OCI-LY7 (cell line): ENCODE data around the gene RFNG. TPM values are rescaled to one million over a fixed set of nuclear protein-coding genes. Genes with fewer than 3 reads are reported as not detected.

ENCODE experiments used
- BruUV-seq: library from RNA; stranded (reverse); fragments of 400-500 nt; replicated peaks from 2 replicates; lab custom pipeline; 2021; lab: Mats Ljungman, UMichigan
- CTCF ChIA-PET: fragments of 300-600 bp; sonication (Branson Sonifier 250); formaldehyde crosslinking; loops from one replicate; lab custom pipeline; 2022; ENCODE audit warnings: antibody characterized with exemption; ENCODE audit not compliant: unreplicated experiment; lab: Charles Lee
- POLR2A ChIA-PET: fragments of 300-600 bp; sonication (Branson Sonifier 250); formaldehyde crosslinking; loops from one replicate; lab custom pipeline; 2022; ENCODE audit warnings: antibody characterized with exemption; lab: Charles Lee
- DNase-seq: peaks from one replicate; pipeline ENCODE4 v3.0.0-alpha.2; 2015; ENCODE audit warnings: low spot score
- H2AFZ ChIP-seq: fragments of 200-600 bp; sonication (generic), shearing (Covaris generic); 2 replicates; pipeline ENCODE4 v1.6.1; 2014; ENCODE audit warnings: mild to moderate bottlenecking, antibody characterized with exemption, low read length, moderate library complexity
- H3K27ac ChIP-seq: fragments of 200-600 bp; sonication (generic); 2 replicates; pipeline ENCODE4 v1.5.1; 2014; ENCODE audit warnings: mixed run types, low read depth, mild to moderate bottlenecking, moderate library complexity, low read length, inconsistent platforms; ENCODE audit not compliant: poor library complexity, severe bottlenecking
- H3K36me3 ChIP-seq: fragments of 200-600 bp; sonication (generic); 2 replicates; pipeline ENCODE4 v1.6.1; 2014; ENCODE audit warnings: mild to moderate bottlenecking, antibody characterized with exemption, low read length, moderate library complexity, mixed read lengths; ENCODE audit not compliant: insufficient read depth
- H3K4me1 ChIP-seq: fragments of 200-600 bp; sonication (generic); 2 replicates; pipeline ENCODE4 v1.5.1; 2014; ENCODE audit warnings: mild to moderate bottlenecking, low read length; ENCODE audit not compliant: insufficient read depth, poor library complexity, severe bottlenecking
- H3K4me2 ChIP-seq: fragments of 200-600 bp; sonication (generic); 2 replicates; pipeline ENCODE4 v1.6.1; 2014; ENCODE audit warnings: mild to moderate bottlenecking, low read length
- H3K4me3 ChIP-seq: fragments of 200-600 bp; sonication (generic); 2 replicates; pipeline ENCODE4 v1.5.1; 2014; ENCODE audit warnings: mild to moderate bottlenecking, low read depth, low read length; ENCODE audit not compliant: poor library complexity, severe bottlenecking
- H3K79me2 ChIP-seq: fragments of 200-600 bp; sonication (generic); 2 replicates; pipeline ENCODE4 v1.6.1; 2016; ENCODE audit warnings: low read depth, mild to moderate bottlenecking, low read length, moderate library complexity, mixed read lengths; ENCODE audit not compliant: insufficient read depth
- H3K9me2 ChIP-seq: fragments of 200-600 bp; sonication (generic); 2 replicates; pipeline ENCODE4 v1.6.1; 2016; ENCODE audit warnings: mild to moderate bottlenecking, low read length, mixed read lengths; ENCODE audit not compliant: insufficient read depth
- H3K9me3 ChIP-seq: fragments of 200-600 bp; sonication (generic); 2 replicates; pipeline ENCODE4 v1.6.1; 2014; ENCODE audit warnings: mild to moderate bottlenecking, mixed run types, low read length, mixed read lengths
- H4K20me1 ChIP-seq: fragments of 200-600 bp; sonication (generic); 2 replicates; pipeline ENCODE4 v1.6.1; 2014; ENCODE audit warnings: mild to moderate bottlenecking, antibody characterized with exemption, low read length, moderate library complexity, mixed read lengths; ENCODE audit not compliant: insufficient read depth
- CTCF ChIP-seq: fragments of 200-600 bp; sonication (generic); conservative IDR thresholded peaks from 2 replicates; pipeline ENCODE4 v1.5.1; 2014; ENCODE audit warnings: mild to moderate bottlenecking, antibody characterized with exemption, low read length, moderate library complexity, mixed read lengths
- EZH2phosphoT487 ChIP-seq: fragments of 200-600 bp; sonication (generic); IDR thresholded peaks from 2 replicates; pipeline ENCODE4 v1.6.1; 2018; ENCODE audit warnings: low read depth, borderline replicate concordance, mild to moderate bottlenecking, mixed run types, antibody characterized with exemption, low read length, moderate library complexity, mixed read lengths
- intact Hi-C: fragments of 100-400 bp; cut with micrococcal nuclease; formaldehyde crosslinking; loops from one replicate; pipeline ENCODE4 v1.10.0; 2022; ENCODE audit not compliant: unreplicated experiment
- total RNA-seq, 2 experiments: library from RNA; depleted of rRNA in 1 of 2; stranded (reverse); fragments of >200 nt in 1 of 2; shearing (Covaris generic) in 1 of 2; gene quantifications; 2 replicates each; pipeline ENCODE4 v1.2.3, GENCODE V29; 2014 to 2022

Gene RFNG
- total RNA-seq, 2 experiments from 2014 or later, result 47.3 to 59.4 TPM

DNA sequence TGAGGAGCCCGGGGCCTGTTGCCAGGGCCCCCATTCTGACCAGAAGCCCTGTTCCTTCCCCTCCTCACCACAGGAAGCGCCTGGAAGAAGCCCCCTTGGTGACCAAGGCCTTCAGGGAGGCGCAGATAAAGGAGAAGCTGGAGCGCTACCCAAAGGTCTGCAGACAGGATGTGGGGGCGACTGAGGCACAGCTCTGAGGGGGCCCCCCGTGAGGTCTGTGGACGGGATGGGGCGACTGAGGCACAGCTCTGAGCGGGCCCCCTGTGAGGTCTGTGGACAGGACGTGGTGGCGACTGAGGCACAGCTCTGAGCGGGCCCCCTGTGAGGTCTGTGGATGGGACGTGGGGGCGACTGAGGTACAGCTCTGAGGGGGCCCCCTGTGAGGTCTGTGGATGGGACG, 42.2 kb downstream of the RFNG start:
- H4K20me1 ChIP-seq, result no peaks in the 10 kb centered on the region
- H2AFZ ChIP-seq, result no peak overlapping the region
- intact Hi-C loops, result no loop called here
- no peaks in the 10 kb centered on the region for H3K9me2 ChIP-seq
- H3K4me2 ChIP-seq, result no peak overlapping the region
- DNase-seq, result no peak
- TF ChIP-seq EZH2phosphoT487, result no peak
- no peak for TF ChIP-seq CTCF
- no peaks in the 10 kb centered on the region for H3K79me2 ChIP-seq
- no peak overlapping the region for H3K4me3 ChIP-seq
- H3K36me3 ChIP-seq, result no peaks in the 10 kb centered on the region
- BruUV-seq, result no TSS peak
- no peaks in the 10 kb centered on the region for H3K9me3 ChIP-seq
- ChIA-PET CTCF (no interaction called here), POLR2A (interaction anchor here (0.6 kb wide), 1 partner anchor 67 kb away, joined by 5 read pairs; no protein-coding TSS in a partner anchor)
- no peaks in the 10 kb centered on the region for H3K4me1 ChIP-seq
- no peak overlapping the region for H3K27ac ChIP-seq

DNA sequence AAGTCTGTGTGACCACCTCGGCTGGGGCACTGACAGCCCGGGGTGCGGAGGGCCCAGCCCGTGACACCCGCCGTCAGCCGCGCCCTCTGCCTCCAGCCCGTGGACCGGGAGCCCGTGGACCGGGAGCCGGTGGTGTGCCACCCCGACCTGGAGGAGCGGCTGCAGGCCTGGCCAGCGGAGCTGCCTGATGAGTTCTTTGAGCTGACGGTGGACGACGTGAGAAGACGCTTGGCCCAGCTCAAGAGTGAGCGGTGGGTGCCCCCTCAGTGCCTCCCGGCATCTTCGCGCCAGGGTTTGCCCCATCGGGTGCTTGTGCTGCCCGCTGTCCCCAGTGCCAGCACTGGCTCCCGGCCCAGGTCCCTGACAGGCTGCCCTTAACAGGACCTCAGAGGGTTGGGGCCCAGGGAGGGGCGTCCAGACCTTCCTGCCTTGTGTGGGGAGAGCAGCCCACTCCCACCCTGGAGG, 42.6 kb downstream of the RFNG start:
- ChIA-PET POLR2A (no interaction called here), CTCF (no interaction called here)
- Histone ChIP-seq H3K4me1 (no peaks in the 10 kb centered on the region), H2AFZ (no peak overlapping the region), H3K27ac (no peak overlapping the region), H3K4me3 (no peak overlapping the region), H3K4me2 (no peak overlapping the region), H3K79me2 (no peaks in the 10 kb centered on the region), H4K20me1 (no peaks in the 10 kb centered on the region), H3K9me3 (no peaks in the 10 kb centered on the region), H3K36me3 (no peaks in the 10 kb centered on the region), H3K9me2 (no peaks in the 10 kb centered on the region)
- intact Hi-C loops, result no loop called here
- BruUV-seq, result no TSS peak
- TF ChIP-seq CTCF, result no peak
- no peak for DNase-seq

GRCh38 chr17:82008258-82008940, 43.2 kb downstream of the RFNG start:
- intact Hi-C loops, result no loop called here
- ChIA-PET POLR2A (no interaction called here), CTCF (no interaction called here)
- H3K4me2 ChIP-seq, result no peak overlapping the region
- no peaks in the 10 kb centered on the region for H4K20me1 ChIP-seq
- no peak overlapping the region for H2AFZ ChIP-seq
- no peaks in the 10 kb centered on the region for H3K36me3 ChIP-seq
- H3K27ac ChIP-seq, result no peak overlapping the region
- no peaks in the 10 kb centered on the region for H3K9me3 ChIP-seq
- TF ChIP-seq EZH2phosphoT487 (no peak), CTCF (no peak)
- BruUV-seq, result no TSS peak
- no peaks in the 10 kb centered on the region for H3K9me2 ChIP-seq
- H3K79me2 ChIP-seq, result no peaks in the 10 kb centered on the region
- H3K4me3 ChIP-seq, result no peak overlapping the region
- H3K4me1 ChIP-seq, result no peaks in the 10 kb centered on the region
- DNase-seq, result no peak
